Measurements from ENCODE around the gene OBSCN.

OBSCN gene

GRCh38 chr1:228308628-228309325 lies 100.9 kb downstream of the OBSCN start:
- H3K4me3 Mint-ChIP-seq: no peak overlapping the region
- H3K27me3 Mint-ChIP-seq: no peaks in the 10 kb centered on the region
- no peaks in the 10 kb centered on the region for H3K4me1 Mint-ChIP-seq (ENCODE audit: low read depth)
- peaks cover 12% of the 10 kb centered on the region for H3K9me3 Mint-ChIP-seq
- H3K27ac Mint-ChIP-seq: no peak overlapping the region
- H3K36me3 Mint-ChIP-seq (ENCODE audit: low read depth): peaks cover 10% of the 10 kb centered on the region

GRCh38 chr1:228309326-228310067 lies 101.7 kb downstream of the OBSCN start:
- Mint-ChIP-seq H3K27me3 (no peaks in the 10 kb centered on the region), H3K9me3 (peaks cover 11% of the 10 kb centered on the region), H3K4me1 (ENCODE audit: low read depth) (no peaks in the 10 kb centered on the region), H3K27ac (no peak overlapping the region), H3K4me3 (no peak overlapping the region), H3K36me3 (ENCODE audit: low read depth) (peaks cover 2% of the 10 kb centered on the region)

GRCh38 chr1:228310162-228310792 lies 102.4 kb downstream of the OBSCN start:
- no peaks in the 10 kb centered on the region for H3K36me3 Mint-ChIP-seq (ENCODE audit: low read depth)
- H3K27me3 Mint-ChIP-seq: no peaks in the 10 kb centered on the region
- H3K4me1 Mint-ChIP-seq (ENCODE audit: low read depth): no peaks in the 10 kb centered on the region
- H3K9me3 Mint-ChIP-seq: peaks cover 5% of the 10 kb centered on the region
- H3K4me3 Mint-ChIP-seq: no peak overlapping the region
- H3K27ac Mint-ChIP-seq: no peak overlapping the region

GRCh38 chr1:228311091-228311490 lies 103.2 kb downstream of the OBSCN start:
- H3K27ac Mint-ChIP-seq: no peak overlapping the region
- no peaks in the 10 kb centered on the region for H3K36me3 Mint-ChIP-seq (ENCODE audit: low read depth)
- peaks cover 5% of the 10 kb centered on the region for H3K9me3 Mint-ChIP-seq
- no peak overlapping the region for H3K4me3 Mint-ChIP-seq
- no peaks in the 10 kb centered on the region for H3K4me1 Mint-ChIP-seq (ENCODE audit: low read depth)
- no peaks in the 10 kb centered on the region for H3K27me3 Mint-ChIP-seq

GRCh38 chr1:228312136-228312764 lies 104.4 kb downstream of the OBSCN start:
- H3K27me3 Mint-ChIP-seq: no peaks in the 10 kb centered on the region
- no peak overlapping the region for H3K4me3 Mint-ChIP-seq
- no peak overlapping the region for H3K27ac Mint-ChIP-seq
- no peaks in the 10 kb centered on the region for H3K36me3 Mint-ChIP-seq (ENCODE audit: low read depth)
- H3K4me1 Mint-ChIP-seq (ENCODE audit: low read depth): no peaks in the 10 kb centered on the region
- H3K9me3 Mint-ChIP-seq: peaks cover 5% of the 10 kb centered on the region

- peaks cover 5% of the 10 kb centered on the region for H3K9me3 Mint-ChIP-seq
- H3K36me3 Mint-ChIP-seq (ENCODE audit: low read depth): no peaks in the 10 kb centered on the region
- H3K4me3 Mint-ChIP-seq: no peak overlapping the region
- H3K27me3 Mint-ChIP-seq: no peaks in the 10 kb centered on the region
- no peak overlapping the region for H3K27ac Mint-ChIP-seq
- no peaks in the 10 kb centered on the region for H3K4me1 Mint-ChIP-seq (ENCODE audit: low read depth)
Observed at GRCh38 chr1:228313536-228314277, 105.9 kb downstream of the OBSCN start.

GRCh38 chr1:228314315-228314657 lies 106.4 kb downstream of the OBSCN start:
- H3K4me3 Mint-ChIP-seq: no peak overlapping the region
- no peaks in the 10 kb centered on the region for H3K27me3 Mint-ChIP-seq
- H3K27ac Mint-ChIP-seq: no peak overlapping the region
- H3K9me3 Mint-ChIP-seq: peaks cover 5% of the 10 kb centered on the region
- H3K4me1 Mint-ChIP-seq (ENCODE audit: low read depth): no peaks in the 10 kb centered on the region
- H3K36me3 Mint-ChIP-seq (ENCODE audit: low read depth): no peaks in the 10 kb centered on the region

- no peak overlapping the region for H3K4me3 Mint-ChIP-seq
- no peaks in the 10 kb centered on the region for H3K27me3 Mint-ChIP-seq
- peaks cover 5% of the 10 kb centered on the region for H3K9me3 Mint-ChIP-seq
- no peaks in the 10 kb centered on the region for H3K4me1 Mint-ChIP-seq (ENCODE audit: low read depth)
- no peaks in the 10 kb centered on the region for H3K36me3 Mint-ChIP-seq (ENCODE audit: low read depth)
- no peak overlapping the region for H3K27ac Mint-ChIP-seq
Observed at GRCh38 chr1:228314658-228315483, 107.0 kb downstream of the OBSCN start.

- Mint-ChIP-seq H3K4me1 (ENCODE audit: low read depth) (no peaks in the 10 kb centered on the region), H3K4me3 (no peak overlapping the region), H3K9me3 (peaks cover 5% of the 10 kb centered on the region), H3K36me3 (ENCODE audit: low read depth) (no peaks in the 10 kb centered on the region), H3K27me3 (no peaks in the 10 kb centered on the region), H3K27ac (no peak overlapping the region)
Observed at GRCh38 chr1:228315484-228315944, 107.7 kb downstream of the OBSCN start.

GRCh38 chr1:228315945-228316588 lies 108.2 kb downstream of the OBSCN start:
- H3K27ac Mint-ChIP-seq: no peak overlapping the region
- no peaks in the 10 kb centered on the region for H3K27me3 Mint-ChIP-seq
- no peaks in the 10 kb centered on the region for H3K4me1 Mint-ChIP-seq (ENCODE audit: low read depth)
- no peaks in the 10 kb centered on the region for H3K36me3 Mint-ChIP-seq (ENCODE audit: low read depth)
- H3K4me3 Mint-ChIP-seq: no peak overlapping the region
- H3K9me3 Mint-ChIP-seq: peaks cover 5% of the 10 kb centered on the region

- H3K9me3 Mint-ChIP-seq: peaks cover 5% of the 10 kb centered on the region
- H3K36me3 Mint-ChIP-seq (ENCODE audit: low read depth): no peaks in the 10 kb centered on the region
- H3K4me1 Mint-ChIP-seq (ENCODE audit: low read depth): no peaks in the 10 kb centered on the region
- H3K4me3 Mint-ChIP-seq: no peak overlapping the region
- H3K27me3 Mint-ChIP-seq: no peaks in the 10 kb centered on the region
- H3K27ac Mint-ChIP-seq: no peak overlapping the region
Observed at GRCh38 chr1:228316589-228317387, 108.9 kb downstream of the OBSCN start.

- Mint-ChIP-seq H3K27me3 (no peaks in the 10 kb centered on the region), H3K9me3 (peaks cover 5% of the 10 kb centered on the region), H3K36me3 (ENCODE audit: low read depth) (no peaks in the 10 kb centered on the region), H3K27ac (no peak overlapping the region), H3K4me1 (ENCODE audit: low read depth) (no peaks in the 10 kb centered on the region), H3K4me3 (no peak overlapping the region)
Observed at GRCh38 chr1:228317411-228317828, 109.6 kb downstream of the OBSCN start.
